Fibroblast of pulmonary artery (primary cell): ENCODE results near the gene TMEM184B.

Experiments used
- DNase-seq: peaks from one replicate; pipeline ENCODE4 v3.0.0-alpha.2; 2010; ENCODE audit warnings: low read depth
- H3K4me3 ChIP-seq: replicated peaks from 2 replicates; pipeline ENCODE4 v1.5.1; 2011; ENCODE audit warnings: low read depth, mild to moderate bottlenecking, control low read depth, low read length, moderate library complexity
- TF ChIP-seq, protein P1 (sequence below): IDR thresholded peaks from 2 replicates; pipeline ENCODE4 v1.5.1; 2011; ENCODE audit warnings: mild to moderate bottlenecking, control low read depth, low read length, inconsistent platforms; ENCODE audit errors: missing control alignments

Gene TMEM184B

DNA sequence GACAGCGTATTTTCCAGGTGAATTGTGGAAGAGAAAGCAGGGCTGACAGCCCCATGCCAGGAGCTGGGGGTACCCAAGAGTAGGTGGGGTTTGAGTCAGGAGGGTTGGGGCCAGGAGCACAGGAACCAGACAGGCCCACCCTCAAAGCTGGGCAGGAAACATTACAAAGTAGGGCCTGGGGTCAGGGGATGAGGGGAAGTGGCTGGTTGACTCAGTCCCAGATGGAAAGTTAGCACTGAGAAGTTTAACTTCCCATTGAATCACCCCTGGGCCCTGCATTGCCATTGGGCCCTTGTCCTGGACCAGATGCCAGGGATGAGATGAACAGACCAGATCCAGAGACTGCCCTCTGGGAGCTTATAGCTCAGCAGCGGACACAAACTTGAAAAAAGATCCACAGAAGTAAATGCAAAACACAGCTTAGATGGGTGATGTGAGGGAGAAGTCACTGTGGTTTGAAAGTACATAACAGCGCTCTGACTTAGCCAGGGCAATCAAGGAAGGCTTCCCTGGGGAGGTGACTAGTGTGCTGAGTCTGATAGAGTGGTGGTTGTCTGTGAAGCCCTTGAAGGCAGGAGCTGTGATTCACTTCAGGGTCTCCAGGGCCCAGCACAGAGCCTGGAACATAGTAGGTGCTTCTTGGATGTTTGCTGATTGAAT lies 68.8 kb downstream of the TMEM184B start:
- H3K4me3 ChIP-seq = peak overlapping the region; percentile 83
- TF ChIP-seq, protein P1, sequence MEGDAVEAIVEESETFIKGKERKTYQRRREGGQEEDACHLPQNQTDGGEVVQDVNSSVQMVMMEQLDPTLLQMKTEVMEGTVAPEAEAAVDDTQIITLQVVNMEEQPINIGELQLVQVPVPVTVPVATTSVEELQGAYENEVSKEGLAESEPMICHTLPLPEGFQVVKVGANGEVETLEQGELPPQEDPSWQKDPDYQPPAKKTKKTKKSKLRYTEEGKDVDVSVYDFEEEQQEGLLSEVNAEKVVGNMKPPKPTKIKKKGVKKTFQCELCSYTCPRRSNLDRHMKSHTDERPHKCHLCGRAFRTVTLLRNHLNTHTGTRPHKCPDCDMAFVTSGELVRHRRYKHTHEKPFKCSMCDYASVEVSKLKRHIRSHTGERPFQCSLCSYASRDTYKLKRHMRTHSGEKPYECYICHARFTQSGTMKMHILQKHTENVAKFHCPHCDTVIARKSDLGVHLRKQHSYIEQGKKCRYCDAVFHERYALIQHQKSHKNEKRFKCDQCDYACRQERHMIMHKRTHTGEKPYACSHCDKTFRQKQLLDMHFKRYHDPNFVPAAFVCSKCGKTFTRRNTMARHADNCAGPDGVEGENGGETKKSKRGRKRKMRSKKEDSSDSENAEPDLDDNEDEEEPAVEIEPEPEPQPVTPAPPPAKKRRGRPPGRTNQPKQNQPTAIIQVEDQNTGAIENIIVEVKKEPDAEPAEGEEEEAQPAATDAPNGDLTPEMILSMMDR = no peak
- peak; percentile 36 for DNase-seq

GRCh38 chr22:38203090-38203810 lies 69.6 kb downstream of the TMEM184B start:
- H3K4me3 ChIP-seq = peak overlapping the region; percentile 83
- TF ChIP-seq, protein P1 = no peak
- DNase-seq = peak; percentile 50

DNA sequence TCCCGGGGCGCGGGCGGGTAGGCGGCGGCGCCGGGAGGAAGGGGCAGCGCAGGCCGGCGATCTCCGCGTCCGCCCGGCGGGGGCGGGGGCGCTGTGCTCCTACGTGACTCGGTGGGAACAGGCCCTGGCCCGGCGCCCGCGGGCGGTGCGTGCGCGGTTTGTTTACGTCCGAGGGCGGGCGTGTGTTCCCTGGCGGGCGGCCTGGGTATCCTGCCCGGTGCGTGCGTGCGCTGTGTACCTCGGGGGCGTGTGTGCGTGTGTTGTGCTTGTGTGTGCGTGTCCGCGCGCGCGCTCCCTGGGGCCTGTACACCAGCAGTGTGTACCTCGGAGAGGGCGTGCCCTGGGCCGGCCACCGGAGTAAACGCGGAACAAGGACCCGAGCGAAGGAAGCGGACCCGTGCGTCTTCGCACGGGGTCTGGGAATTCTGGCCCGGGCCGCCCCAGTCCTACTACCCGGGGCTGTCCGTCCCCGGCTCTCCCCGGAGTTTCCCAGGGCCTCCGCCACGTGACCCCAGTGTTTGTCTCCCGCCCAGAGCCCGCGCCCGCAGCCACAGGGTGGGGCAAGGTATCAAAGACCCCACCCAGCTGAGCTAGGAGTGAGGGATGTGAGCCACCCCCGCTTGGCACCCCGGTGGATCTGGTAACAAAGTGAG lies 70.2 kb downstream of the TMEM184B start:
- TF ChIP-seq, protein P1 = no peak
- H3K4me3 ChIP-seq = peak overlapping the region; percentile 83
- peak; percentile 94 for DNase-seq

GRCh38 chr22:38201711-38202436 lies 70.9 kb downstream of the TMEM184B start, which contains the start of gene MAFF:
MAFF (plus strand) TSS chr22:38201994; CDS start chr22:38213854, 11,860 bp downstream.
- DNase-seq = peak; percentile 98
- TF ChIP-seq, protein P1 = no peak
- H3K4me3 ChIP-seq = peak within 1 kb of the TSS; percentile 83

GRCh38 chr22:38201371-38201710 lies 71.5 kb downstream of the TMEM184B start:
- TF ChIP-seq, protein P1 = no peak

DNA sequence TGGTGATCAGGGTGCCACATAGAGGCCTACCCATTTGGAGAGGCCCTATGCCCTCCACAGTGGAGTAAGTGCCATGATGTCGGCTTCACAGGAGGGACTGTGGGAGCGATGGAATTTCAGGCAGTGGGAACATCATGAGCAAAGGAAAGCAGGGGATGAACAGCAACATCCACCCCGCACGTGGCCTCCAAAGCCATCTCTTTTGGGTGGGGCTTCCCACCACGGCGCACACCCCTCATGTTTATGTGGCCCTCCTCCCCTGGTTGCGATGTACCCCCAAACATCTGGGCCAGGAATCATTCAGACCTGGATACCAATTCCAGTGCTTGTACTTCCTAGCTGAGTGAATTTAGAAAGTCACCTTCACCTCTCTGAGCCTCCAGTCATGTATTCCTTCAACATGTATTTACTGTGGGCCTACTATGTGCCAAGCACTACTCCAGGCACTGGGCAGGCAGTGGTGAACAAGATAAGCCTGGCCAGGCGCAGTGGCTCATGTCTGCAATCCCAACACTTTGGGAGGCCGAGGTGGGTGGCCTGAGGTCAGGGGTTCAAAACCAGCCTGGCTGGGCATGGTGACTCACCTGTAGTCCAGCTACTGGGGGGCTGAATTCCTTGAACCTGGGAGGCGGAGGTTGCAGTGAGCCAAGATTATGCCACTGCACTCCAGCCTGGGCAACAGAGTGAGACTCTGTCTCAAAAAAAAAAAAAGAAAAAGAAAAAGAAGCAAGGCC lies 72.8 kb downstream of the TMEM184B start:
- DNase-seq = no peak
- no peak overlapping the region for H3K4me3 ChIP-seq
- TF ChIP-seq, protein P1 = no peak

More at GRCh38 chr22:38201371-38201710, 71.5 kb downstream of the TMEM184B start:
- peak overlapping the region; percentile 51 for H3K4me3 ChIP-seq
- DNase-seq = no peak
